Measurements from ENCODE around the gene ZBTB16. TPM values are rescaled to one million over a fixed set of nuclear protein-coding genes. Genes with fewer than 3 reads are reported as not detected.

The ZBTB16 gene
- total RNA-seq, 1 donor from 2014 or later, result 6.4 TPM

GRCh38 chr11:114083391-114084252 lies 24.1 kb downstream of the ZBTB16 start:
- DNase-seq (ENCODE audit: low read depth in 2 of 2), result no peak

- no peak for DNase-seq (ENCODE audit: low read depth in 2 of 2)
Measured at GRCh38 chr11:114084414-114084813, 24.9 kb downstream of the ZBTB16 start.

GRCh38 chr11:114085965-114086793 lies 26.7 kb downstream of the ZBTB16 start:
- no peak for DNase-seq (ENCODE audit: low read depth in 2 of 2)

GRCh38 chr11:114087025-114087424 lies 27.5 kb downstream of the ZBTB16 start:
- DNase-seq (ENCODE audit: low read depth in 2 of 2), result no peak

- no peak for DNase-seq (ENCODE audit: low read depth in 2 of 2)
Measured at GRCh38 chr11:114088216-114088615, 28.7 kb downstream of the ZBTB16 start.

- no peak for DNase-seq (ENCODE audit: low read depth in 2 of 2)
Measured at GRCh38 chr11:114088836-114089235, 29.3 kb downstream of the ZBTB16 start.

- DNase-seq (ENCODE audit: low read depth in 2 of 2), result no peak
Measured at GRCh38 chr11:114089748-114090147, 30.2 kb downstream of the ZBTB16 start.

- DNase-seq (ENCODE audit: low read depth in 2 of 2), result no peak
Measured at GRCh38 chr11:114090225-114090910, 30.9 kb downstream of the ZBTB16 start.

- DNase-seq (ENCODE audit: low read depth in 2 of 2), result no peak
Measured at GRCh38 chr11:114090976-114091375, 31.5 kb downstream of the ZBTB16 start.

- no peak for DNase-seq (ENCODE audit: low read depth in 2 of 2)
Measured at GRCh38 chr11:114091516-114092397, 32.2 kb downstream of the ZBTB16 start.

- DNase-seq (ENCODE audit: low read depth in 2 of 2), result no peak
Measured at GRCh38 chr11:114092478-114092877, 33.0 kb downstream of the ZBTB16 start.

GRCh38 chr11:114092953-114093352 lies 33.4 kb downstream of the ZBTB16 start:
- DNase-seq (ENCODE audit: low read depth in 2 of 2), result no peak

- no peak for DNase-seq (ENCODE audit: low read depth in 2 of 2)
Measured at GRCh38 chr11:114094516-114094915, 35.0 kb downstream of the ZBTB16 start.

- DNase-seq (ENCODE audit: low read depth in 2 of 2), result no peak
Measured at GRCh38 chr11:114095899-114096298, 36.4 kb downstream of the ZBTB16 start.

- no peak for DNase-seq (ENCODE audit: low read depth in 2 of 2)
Measured at GRCh38 chr11:114097832-114098231, 38.3 kb downstream of the ZBTB16 start.

GRCh38 chr11:114098927-114099326 lies 39.4 kb downstream of the ZBTB16 start:
- no peak for DNase-seq (ENCODE audit: low read depth in 2 of 2)

- DNase-seq (ENCODE audit: low read depth in 2 of 2), result no peak
Measured at GRCh38 chr11:114099392-114100178, 40.1 kb downstream of the ZBTB16 start.

GRCh38 chr11:114102993-114103896 lies 43.7 kb downstream of the ZBTB16 start:
- no peak for DNase-seq (ENCODE audit: low read depth in 2 of 2)

GRCh38 chr11:114105611-114106010 lies 46.1 kb downstream of the ZBTB16 start:
- no peak for DNase-seq (ENCODE audit: low read depth in 2 of 2)
